Head of caudate nucleus (tissue), 42 donors: ENCODE data around the gene HNF1B.
A peak's percentile ranks its signal among the peaks of the same experiment; 100 is the strongest.

Experiments used
- DNase-seq, 42 donors: peaks; one replicate each; pipeline versions ENCODE4 v3.0.0 to v3.0.0-alpha.2; 2020 to 2021; ENCODE audit warnings: mixed read lengths in 7 of 42
- intact Hi-C: fragments of 100-400 bp; cut with DNase I; formaldehyde crosslinking; loops from one replicate; pipeline ENCODE4 v1.15.0; 2022

HNF1B gene

DNA sequence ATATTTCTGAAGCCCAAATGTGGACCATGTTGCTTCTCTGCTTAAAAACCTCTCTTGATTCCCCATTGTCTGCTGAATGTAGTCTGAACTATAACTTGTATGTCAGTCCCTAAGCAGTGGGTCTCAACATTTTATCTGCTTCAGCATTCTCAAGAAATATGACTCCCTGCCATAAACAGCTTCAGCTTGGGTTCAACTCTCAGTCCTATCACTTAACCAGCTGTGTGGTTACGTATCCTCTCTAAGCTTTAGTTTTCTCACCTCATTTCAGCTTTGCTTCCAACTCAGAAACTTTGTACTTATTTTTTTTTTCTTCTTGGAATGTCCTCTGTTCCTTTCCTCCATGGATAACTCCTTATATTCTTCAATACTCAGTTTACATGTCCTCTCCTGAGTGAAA, 97.0 kb downstream of the HNF1B start:
- DNase-seq = no peak
- intact Hi-C loops = no loop called here

GRCh38 chr17:37643869-37644268, 101.0 kb downstream of the HNF1B start:
- DNase-seq = no peak

GRCh38 chr17:37643118-37643766, 101.6 kb downstream of the HNF1B start, which contains the start of gene DDX52:
Gene DDX52 (minus strand): TSS chr17:37643446. CDS start chr17:37643420, 26 bp downstream.
- DNase-seq = peak; percentile 79 to 95 (median 89)
- intact Hi-C loops = no loop called here

More at GRCh38 chr17:37643869-37644268, 101.0 kb downstream of the HNF1B start:
- intact Hi-C loops = no loop called here

DNA sequence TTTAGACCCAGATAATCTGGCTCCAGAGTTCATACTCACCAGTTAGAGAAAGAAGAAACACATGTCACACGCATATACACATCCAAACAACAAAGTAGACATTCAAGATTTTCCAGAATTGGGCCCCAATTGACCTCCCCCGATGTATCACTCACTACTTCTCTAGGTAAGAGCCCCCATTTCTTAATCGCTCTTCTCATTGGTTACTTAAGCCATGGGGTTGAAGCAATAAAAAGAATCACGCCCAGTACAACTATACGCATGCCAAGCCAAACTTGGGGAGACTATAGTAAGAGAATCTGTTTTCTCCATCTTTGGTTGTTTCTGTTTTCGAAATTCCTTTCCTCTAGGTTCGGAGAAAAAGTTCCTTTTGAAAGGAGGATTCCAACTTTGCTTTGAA, 102.2 kb downstream of the HNF1B start:
- intact Hi-C loops = no loop called here
- DNase-seq = peak in 1 of 42 donors; percentile 3

- DNase-seq = no peak
These were observed 104.8 kb downstream of the HNF1B start for GRCh38 chr17:37640015-37640414.

GRCh38 chr17:37637956-37638355, 106.9 kb downstream of the HNF1B start:
- DNase-seq = no peak
- intact Hi-C loops = no loop called here

More at GRCh38 chr17:37640015-37640414, 104.8 kb downstream of the HNF1B start:
- intact Hi-C loops = no loop called here
